CD14-positive monocyte (primary cell): ENCODE results near the gene LILRA5. TPM values are rescaled to one million over a fixed set of nuclear protein-coding genes. Genes with fewer than 3 reads are reported as not detected.

Source experiments
- DNase-seq, 3 donors: peaks; one replicate each; pipeline ENCODE4 v3.0.0-alpha.2; 2011 to 2022
- H2AFZ ChIP-seq: 2 replicates; pipeline ENCODE4 v1.6.0; 2012; ENCODE audit warnings: mild to moderate bottlenecking, low read depth, low read length, inconsistent platforms; ENCODE audit not compliant: insufficient read depth, poor library complexity, severe bottlenecking
- H3K27ac ChIP-seq, 2 donors: 1 replicate in 1 of 2; 2 replicates in 1 of 2; pipeline ENCODE4 v1.5.1; 2012 to 2013; ENCODE audit warnings: low read length in 2 of 2, control low read depth in 1 of 2, inconsistent platforms in 1 of 2, low read depth in 1 of 2, mild to moderate bottlenecking in 1 of 2
- H3K27me3 ChIP-seq, 2 donors: one replicate each; pipeline versions ENCODE4 v1.6.0 to v1.6.1; 2011 to 2013; ENCODE audit warnings: low read length in 2 of 2; ENCODE audit not compliant: control insufficient read depth in 2 of 2, insufficient read depth in 2 of 2
- H3K36me3 ChIP-seq, 2 donors: replicated peaks in 1 of 2; 1 replicate in 1 of 2; 2 replicates in 1 of 2; pipeline versions ENCODE4 v1.5.1 to v1.6.1; 2012 to 2013; ENCODE audit warnings: low read length in 2 of 2, control low read depth in 1 of 2, inconsistent platforms in 1 of 2, mild to moderate bottlenecking in 1 of 2; ENCODE audit not compliant: insufficient read depth in 2 of 2, control insufficient read depth in 1 of 2
- H3K4me1 ChIP-seq, 2 donors: 1 replicate in 1 of 2; 2 replicates in 1 of 2; pipeline versions ENCODE4 v1.5.1 to v1.6.1; 2012 to 2013; ENCODE audit warnings: low read length in 2 of 2, control low read depth in 1 of 2, inconsistent platforms in 1 of 2, mild to moderate bottlenecking in 1 of 2, moderate library complexity in 1 of 2; ENCODE audit not compliant: insufficient read depth in 2 of 2, control insufficient read depth in 1 of 2
- H3K4me2 ChIP-seq: replicated peaks from 2 replicates; pipeline ENCODE3; 2012; ENCODE audit warnings: low read length, moderate library complexity, mild to moderate bottlenecking; ENCODE audit not compliant: poor library complexity, severe bottlenecking; ENCODE audit errors: extremely low read depth
- H3K4me3 ChIP-seq, 3 experiments: fragments of 200-600 bp in 1 of 3; sonication (generic) in 1 of 3; replicated peaks in 1 of 3; 1 replicate in 2 of 3; 2 replicates in 1 of 3; pipeline ENCODE4 v1.5.1; 2011 to 2013; ENCODE audit warnings: low read length in 3 of 3, mild to moderate bottlenecking in 3 of 3, control low read depth in 2 of 3, low read depth in 2 of 3, inconsistent platforms in 1 of 3, moderate library complexity in 1 of 3
- H3K79me2 ChIP-seq: 2 replicates; pipeline ENCODE4 v1.6.0; 2012; ENCODE audit warnings: mild to moderate bottlenecking, control low read depth, inconsistent platforms, low read length, moderate library complexity; ENCODE audit not compliant: insufficient read depth
- H3K9ac ChIP-seq: 2 replicates; pipeline ENCODE4 v1.6.0; 2017; ENCODE audit warnings: low read length, mild to moderate bottlenecking; ENCODE audit not compliant: insufficient read depth, poor library complexity, severe bottlenecking
- H3K9me3 ChIP-seq, 2 donors: replicated peaks in 1 of 2; 1 replicate in 1 of 2; 2 replicates in 1 of 2; pipeline versions ENCODE4 v1.5.1 to v1.6.1; 2012 to 2013; ENCODE audit warnings: low read length in 2 of 2, control low read depth in 1 of 2; ENCODE audit not compliant: control insufficient read depth in 1 of 2, insufficient read depth in 1 of 2
- H4K20me1 ChIP-seq: 2 replicates; pipeline ENCODE4 v1.6.0; 2012; ENCODE audit warnings: mild to moderate bottlenecking, low read length, control low read depth, moderate library complexity; ENCODE audit not compliant: insufficient read depth
- H3K27ac Mint-ChIP-seq, 7 donors: one replicate each; pipeline ENCODE4 v1.8.0; 2020; ENCODE audit warnings: mild to moderate bottlenecking in 7 of 7, mixed read lengths in 7 of 7, moderate library complexity in 6 of 7, inconsistent platforms in 2 of 7
- H3K27me3 Mint-ChIP-seq, 3 donors: one replicate each; pipeline ENCODE4 v1.8.0; 2021 to 2022; ENCODE audit warnings: low read depth in 3 of 3, mild to moderate bottlenecking in 3 of 3, mixed read lengths in 3 of 3, moderate library complexity in 3 of 3, inconsistent platforms in 1 of 3
- H3K36me3 Mint-ChIP-seq, 2 donors: one replicate each; pipeline ENCODE4 v1.8.0; 2020; ENCODE audit warnings: mixed read lengths in 2 of 2, inconsistent platforms in 1 of 2, mild to moderate bottlenecking in 1 of 2
- H3K4me1 Mint-ChIP-seq: one replicate; pipeline ENCODE4 v1.8.0; 2020; ENCODE audit warnings: mild to moderate bottlenecking, mixed read lengths
- H3K4me3 Mint-ChIP-seq, 2 donors: one replicate each; pipeline ENCODE4 v1.8.0; 2020; ENCODE audit warnings: mild to moderate bottlenecking in 2 of 2, mixed read lengths in 2 of 2, moderate library complexity in 1 of 2
- H3K9me3 Mint-ChIP-seq, 7 donors: one replicate each; pipeline ENCODE4 v1.8.0; 2020 to 2022; ENCODE audit warnings: mixed read lengths in 7 of 7, mild to moderate bottlenecking in 6 of 7, moderate library complexity in 6 of 7, inconsistent platforms in 2 of 7
- WGBS: methylation state at CpG from one replicate; pipeline ENCODE4 v1.1.5; 2013; ENCODE audit warnings: missing lambda C conversion rate; ENCODE audit not compliant: insufficient coverage; 5-methylcytosine and 5-hydroxymethylcytosine counted together
- intact Hi-C, 2 donors: fragments of 100-400 bp; cut with micrococcal nuclease; formaldehyde crosslinking; loops; one replicate each; pipeline versions ENCODE4 v1.15.0 to v1.15.1; 2023
- polyA plus RNA-seq, 3 donors: library from polyadenylated mRNA; depleted of rRNA in 1 of 3; unstranded in 2 of 3; stranded (reverse) in 1 of 3; fragments of 300-500 nt in 2 of 3; fragments of >200 nt in 1 of 3; fragmentation: Illumina TruSeq in 2 of 3; gene quantifications; 1 replicate in 2 of 3; 2 replicates in 1 of 3; pipeline ENCODE4 v1.2.3, GENCODE V29; 2012 to 2021
- TF ChIP-seq, protein P1 (sequence below): fragments of 200-600 bp; IDR thresholded peaks from one replicate; pipeline ENCODE4 v1.8.0; 2022; ENCODE audit warnings: antibody characterized with exemption, mild to moderate bottlenecking

Gene LILRA5
- polyA plus RNA-seq, 3 donors, result 348 to 580 (median 516) TPM

DNA sequence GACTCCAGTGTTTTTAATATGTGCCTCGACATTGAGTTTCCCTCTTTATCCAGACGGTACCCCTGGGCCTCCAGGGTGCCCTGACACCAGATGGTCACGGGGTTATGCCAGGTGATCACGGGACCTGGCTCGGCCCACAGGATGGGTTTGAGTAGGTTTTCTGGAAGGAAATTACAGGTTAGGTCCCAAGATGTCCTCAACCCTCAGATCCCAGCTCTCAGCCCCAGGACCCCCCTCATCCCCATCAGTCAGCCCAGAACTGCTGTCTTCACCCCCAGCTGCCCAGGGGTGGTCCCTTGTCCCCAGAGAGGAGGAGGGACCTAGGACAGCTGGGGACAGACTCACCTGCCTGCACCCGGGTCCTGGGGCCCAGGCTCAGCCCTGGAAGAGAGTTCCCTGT, 25.6 kb upstream of the LILRA5 start:
- 88% methylated on average over 1 of the region's 6 CpGs for WGBS
- DNase-seq, result no peak
- Histone ChIP-seq H3K4me2 (no peak overlapping the region), H4K20me1 (no peaks in the 10 kb centered on the region), H3K4me1 (peaks cover 29 to 35% of the 10 kb centered on the region in 2 donors), H3K9me3 (no peaks in the 10 kb centered on the region), H2AFZ (no peak overlapping the region), H3K27ac (no peak overlapping the region), H3K79me2 (no peaks in the 10 kb centered on the region), H3K4me3 (no peak overlapping the region), H3K9ac (no peak overlapping the region), H3K36me3 (no peaks in the 10 kb centered on the region), H3K27me3 (no peaks in the 10 kb centered on the region)
- H3K27ac Mint-ChIP-seq, result no peak overlapping the region
- peaks cover 0 to 2% (median 0%) of the 10 kb centered on the region in 7 donors for H3K9me3 Mint-ChIP-seq
- intact Hi-C loops, result loop anchor here in 1 of 2 donors (10.0 kb wide), 1 partner anchor 54 kb away; the partner anchor contains the start of gene LILRB2
- TF ChIP-seq, protein P1, sequence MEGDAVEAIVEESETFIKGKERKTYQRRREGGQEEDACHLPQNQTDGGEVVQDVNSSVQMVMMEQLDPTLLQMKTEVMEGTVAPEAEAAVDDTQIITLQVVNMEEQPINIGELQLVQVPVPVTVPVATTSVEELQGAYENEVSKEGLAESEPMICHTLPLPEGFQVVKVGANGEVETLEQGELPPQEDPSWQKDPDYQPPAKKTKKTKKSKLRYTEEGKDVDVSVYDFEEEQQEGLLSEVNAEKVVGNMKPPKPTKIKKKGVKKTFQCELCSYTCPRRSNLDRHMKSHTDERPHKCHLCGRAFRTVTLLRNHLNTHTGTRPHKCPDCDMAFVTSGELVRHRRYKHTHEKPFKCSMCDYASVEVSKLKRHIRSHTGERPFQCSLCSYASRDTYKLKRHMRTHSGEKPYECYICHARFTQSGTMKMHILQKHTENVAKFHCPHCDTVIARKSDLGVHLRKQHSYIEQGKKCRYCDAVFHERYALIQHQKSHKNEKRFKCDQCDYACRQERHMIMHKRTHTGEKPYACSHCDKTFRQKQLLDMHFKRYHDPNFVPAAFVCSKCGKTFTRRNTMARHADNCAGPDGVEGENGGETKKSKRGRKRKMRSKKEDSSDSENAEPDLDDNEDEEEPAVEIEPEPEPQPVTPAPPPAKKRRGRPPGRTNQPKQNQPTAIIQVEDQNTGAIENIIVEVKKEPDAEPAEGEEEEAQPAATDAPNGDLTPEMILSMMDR, result no peak
- peaks cover 0 to 5% (median 2%) of the 10 kb centered on the region in 3 donors for H3K27me3 Mint-ChIP-seq
- peaks cover 0 to 3% of the 10 kb centered on the region in 2 donors for H3K36me3 Mint-ChIP-seq
- peaks cover 43% of the 10 kb centered on the region for H3K4me1 Mint-ChIP-seq
- H3K4me3 Mint-ChIP-seq, result no peak overlapping the region

DNA sequence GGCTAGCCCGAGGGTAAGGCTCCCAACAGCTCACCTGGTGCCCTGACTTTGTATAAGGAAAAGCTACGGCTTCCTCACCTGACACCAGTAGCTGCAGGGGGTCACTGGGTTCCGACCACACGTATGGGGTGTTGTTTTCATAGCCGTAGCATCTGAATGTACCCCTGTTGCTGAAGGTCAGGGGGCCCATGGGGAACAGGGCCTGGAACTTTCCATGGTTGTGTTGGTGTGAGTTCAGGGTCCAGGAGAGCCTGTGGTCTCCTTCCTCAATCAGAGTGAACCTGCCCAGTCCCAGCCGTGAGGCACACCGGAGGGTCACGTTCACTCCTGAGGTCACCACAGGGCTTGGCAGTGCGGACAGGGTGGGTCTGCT, 24.9 kb upstream of the LILRA5 start:
- Histone ChIP-seq H3K4me3 (no peak overlapping the region), H3K9ac (no peak overlapping the region), H4K20me1 (no peaks in the 10 kb centered on the region), H3K27ac (no peak overlapping the region), H3K9me3 (no peaks in the 10 kb centered on the region), H3K4me2 (no peak overlapping the region), H3K79me2 (no peaks in the 10 kb centered on the region), H3K36me3 (no peaks in the 10 kb centered on the region), H2AFZ (no peak overlapping the region), H3K4me1 (peaks cover 29 to 34% of the 10 kb centered on the region in 2 donors), H3K27me3 (no peaks in the 10 kb centered on the region)
- intact Hi-C loops, result loop anchor here in 1 of 2 donors (10.0 kb wide), 1 partner anchor 53 kb away; the partner anchor contains the start of gene LILRB2
- no peak for DNase-seq
- H3K27ac Mint-ChIP-seq, result peak overlapping the region in 1 of 7 donors; percentile 37
- WGBS, result 91% methylated on average over 6 of the region's 9 CpGs
- H3K9me3 Mint-ChIP-seq, result peaks cover 0 to 2% (median 0%) of the 10 kb centered on the region in 7 donors
- H3K27me3 Mint-ChIP-seq, result peaks cover 0 to 7% (median 4%) of the 10 kb centered on the region in 3 donors
- peaks cover 0 to 3% of the 10 kb centered on the region in 2 donors for H3K36me3 Mint-ChIP-seq
- peaks cover 46% of the 10 kb centered on the region for H3K4me1 Mint-ChIP-seq
- no peak overlapping the region for H3K4me3 Mint-ChIP-seq
- TF ChIP-seq, protein P1, result no peak
